WERI-Rb-1 (cell line): ENCODE results near the gene AQP5.

Experiments used
- DNase-seq: peaks from one replicate; pipeline ENCODE4 v3.0.0-alpha.2; 2020
- H3K27ac ChIP-seq: fragments of 250-450 bp; sonication (Bioruptor Pico); 2 replicates; pipeline ENCODE4 v1.5.1; 2020; ENCODE audit warnings: mild to moderate bottlenecking, moderate library complexity
- H3K27me3 ChIP-seq: fragments of 250-450 bp; sonication (Bioruptor Pico); 2 replicates; pipeline ENCODE4 v1.5.1; 2021; ENCODE audit warnings: mild to moderate bottlenecking, low read depth, moderate library complexity; ENCODE audit not compliant: insufficient read depth, severe bottlenecking
- H3K36me3 ChIP-seq: fragments of 250-450 bp; sonication (Bioruptor Pico); 2 replicates; pipeline ENCODE4 v1.5.1; 2020; ENCODE audit warnings: mild to moderate bottlenecking, moderate library complexity
- H3K4me3 ChIP-seq: 2 replicates; pipeline ENCODE4 v1.5.1; 2011; ENCODE audit warnings: low read depth, mild to moderate bottlenecking, control low read depth, low read length
- H3K9me3 ChIP-seq: fragments of 250-450 bp; sonication (Bioruptor Pico); 2 replicates; pipeline ENCODE4 v1.5.1; 2021; ENCODE audit warnings: mild to moderate bottlenecking, moderate library complexity; ENCODE audit not compliant: severe bottlenecking
- TF ChIP-seq, protein P1 (sequence below): IDR thresholded peaks from 2 replicates; pipeline ENCODE4 v1.5.1; 2011; ENCODE audit warnings: low read depth, mild to moderate bottlenecking, control low read depth, inconsistent platforms, low read length

AQP5 gene

DNA sequence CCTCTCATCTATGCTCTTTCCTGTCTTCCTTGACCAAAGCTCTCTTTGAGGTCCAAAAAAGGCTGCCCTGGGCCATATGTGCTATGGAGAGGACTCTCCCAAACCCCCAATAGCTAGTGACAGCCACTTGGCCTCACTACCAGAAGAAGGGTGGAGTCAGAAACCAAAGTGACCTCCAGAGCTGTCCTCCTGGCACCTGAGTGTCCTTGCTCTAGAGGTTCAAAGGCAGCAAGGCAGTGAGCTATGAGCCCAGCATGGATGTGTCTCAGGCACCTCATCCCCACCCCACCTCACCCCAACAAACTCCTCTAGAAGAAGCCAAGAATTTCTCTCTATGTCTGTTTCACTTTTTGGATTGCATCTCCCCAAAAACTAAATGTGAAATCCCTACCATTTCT lies 4.1 kb upstream of the AQP5 start:
- no peak overlapping the region for H3K4me3 ChIP-seq
- no peaks in the 10 kb centered on the region for H3K27me3 ChIP-seq
- TF ChIP-seq, protein P1, sequence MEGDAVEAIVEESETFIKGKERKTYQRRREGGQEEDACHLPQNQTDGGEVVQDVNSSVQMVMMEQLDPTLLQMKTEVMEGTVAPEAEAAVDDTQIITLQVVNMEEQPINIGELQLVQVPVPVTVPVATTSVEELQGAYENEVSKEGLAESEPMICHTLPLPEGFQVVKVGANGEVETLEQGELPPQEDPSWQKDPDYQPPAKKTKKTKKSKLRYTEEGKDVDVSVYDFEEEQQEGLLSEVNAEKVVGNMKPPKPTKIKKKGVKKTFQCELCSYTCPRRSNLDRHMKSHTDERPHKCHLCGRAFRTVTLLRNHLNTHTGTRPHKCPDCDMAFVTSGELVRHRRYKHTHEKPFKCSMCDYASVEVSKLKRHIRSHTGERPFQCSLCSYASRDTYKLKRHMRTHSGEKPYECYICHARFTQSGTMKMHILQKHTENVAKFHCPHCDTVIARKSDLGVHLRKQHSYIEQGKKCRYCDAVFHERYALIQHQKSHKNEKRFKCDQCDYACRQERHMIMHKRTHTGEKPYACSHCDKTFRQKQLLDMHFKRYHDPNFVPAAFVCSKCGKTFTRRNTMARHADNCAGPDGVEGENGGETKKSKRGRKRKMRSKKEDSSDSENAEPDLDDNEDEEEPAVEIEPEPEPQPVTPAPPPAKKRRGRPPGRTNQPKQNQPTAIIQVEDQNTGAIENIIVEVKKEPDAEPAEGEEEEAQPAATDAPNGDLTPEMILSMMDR, result no peak
- no peaks in the 10 kb centered on the region for H3K36me3 ChIP-seq
- H3K27ac ChIP-seq, result no peak overlapping the region
- H3K9me3 ChIP-seq, result no peaks in the 10 kb centered on the region
- no peak for DNase-seq

DNA sequence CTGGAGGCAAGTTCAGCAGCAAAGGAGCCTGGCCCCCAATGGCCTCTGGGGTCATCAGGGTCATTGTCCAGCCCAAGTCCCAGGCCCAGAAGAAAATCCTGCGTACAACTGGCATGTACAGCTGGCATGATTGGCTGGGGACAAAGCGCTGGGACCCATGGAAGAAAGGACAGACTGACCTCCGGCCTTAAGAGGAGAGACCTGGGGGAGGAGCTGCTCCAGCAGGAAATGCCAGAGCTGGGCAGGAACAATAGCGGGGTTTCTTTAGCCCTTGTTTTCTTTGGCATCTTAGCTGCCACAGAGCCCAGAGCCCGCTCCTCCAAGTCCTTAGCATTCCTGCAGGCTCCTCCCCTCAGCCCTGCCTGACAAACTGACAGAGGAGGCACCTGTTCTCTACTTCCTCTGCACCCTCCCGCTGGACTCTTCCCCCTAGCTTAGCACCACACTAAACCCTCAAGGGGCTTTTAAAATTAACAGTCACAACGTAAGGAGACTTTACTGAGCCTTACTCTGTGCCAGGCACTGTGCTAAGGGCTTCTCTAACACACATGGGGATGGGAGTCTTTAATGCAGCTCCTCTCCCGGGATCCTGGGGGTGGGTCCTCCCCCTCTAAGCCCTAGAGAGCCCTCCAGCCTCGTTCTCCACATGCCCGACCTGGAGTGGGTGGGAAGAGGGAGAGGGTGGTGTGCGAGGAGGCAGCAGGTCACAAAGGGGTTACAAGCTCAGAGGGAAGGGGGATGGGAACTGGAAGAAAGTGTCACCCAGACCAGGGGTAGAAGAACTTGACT lies 1.8 kb upstream of the AQP5 start:
- Histone ChIP-seq H3K27ac (no peak overlapping the region), H3K36me3 (no peaks in the 10 kb centered on the region), H3K9me3 (no peaks in the 10 kb centered on the region), H3K4me3 (no peak overlapping the region), H3K27me3 (no peaks in the 10 kb centered on the region)
- no peak for DNase-seq
- TF ChIP-seq, protein P1, result no peak

DNA sequence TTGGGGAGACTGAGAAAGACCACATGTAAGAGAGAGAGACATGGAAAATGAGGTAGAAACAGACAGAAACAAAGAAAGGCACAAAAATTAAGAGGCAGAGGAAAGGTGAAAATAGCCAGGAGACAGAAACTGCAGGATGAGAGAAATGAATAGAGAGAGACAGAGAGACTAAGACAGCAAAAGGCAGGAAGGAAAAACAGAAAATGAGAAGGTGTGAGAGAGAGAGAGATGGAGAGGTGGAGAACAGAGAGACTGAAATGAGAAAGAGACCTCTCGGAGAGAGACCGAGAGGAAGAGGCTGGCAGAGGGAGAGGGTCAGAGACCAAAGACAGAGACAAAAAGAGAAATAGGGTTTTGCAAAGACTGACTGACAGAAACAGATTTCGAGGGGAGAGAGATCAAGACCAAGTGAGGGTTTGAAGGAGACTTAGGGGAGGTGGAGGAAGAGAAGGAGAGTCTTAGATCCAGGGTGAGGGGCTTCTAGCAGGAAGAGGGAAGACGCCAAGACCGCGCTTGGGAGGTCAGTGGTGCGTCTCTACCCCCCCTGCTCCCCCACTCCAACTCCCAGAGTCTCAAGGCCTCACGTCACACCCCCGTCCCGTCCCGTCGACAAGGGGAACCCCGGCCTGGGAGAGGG lies 1.1 kb upstream of the AQP5 start:
- Histone ChIP-seq H3K27me3 (no peaks in the 10 kb centered on the region), H3K36me3 (no peaks in the 10 kb centered on the region), H3K9me3 (no peaks in the 10 kb centered on the region), H3K4me3 (no peak overlapping the region), H3K27ac (no peak overlapping the region)
- no peak for DNase-seq
- TF ChIP-seq, protein P1, result no peak

DNA sequence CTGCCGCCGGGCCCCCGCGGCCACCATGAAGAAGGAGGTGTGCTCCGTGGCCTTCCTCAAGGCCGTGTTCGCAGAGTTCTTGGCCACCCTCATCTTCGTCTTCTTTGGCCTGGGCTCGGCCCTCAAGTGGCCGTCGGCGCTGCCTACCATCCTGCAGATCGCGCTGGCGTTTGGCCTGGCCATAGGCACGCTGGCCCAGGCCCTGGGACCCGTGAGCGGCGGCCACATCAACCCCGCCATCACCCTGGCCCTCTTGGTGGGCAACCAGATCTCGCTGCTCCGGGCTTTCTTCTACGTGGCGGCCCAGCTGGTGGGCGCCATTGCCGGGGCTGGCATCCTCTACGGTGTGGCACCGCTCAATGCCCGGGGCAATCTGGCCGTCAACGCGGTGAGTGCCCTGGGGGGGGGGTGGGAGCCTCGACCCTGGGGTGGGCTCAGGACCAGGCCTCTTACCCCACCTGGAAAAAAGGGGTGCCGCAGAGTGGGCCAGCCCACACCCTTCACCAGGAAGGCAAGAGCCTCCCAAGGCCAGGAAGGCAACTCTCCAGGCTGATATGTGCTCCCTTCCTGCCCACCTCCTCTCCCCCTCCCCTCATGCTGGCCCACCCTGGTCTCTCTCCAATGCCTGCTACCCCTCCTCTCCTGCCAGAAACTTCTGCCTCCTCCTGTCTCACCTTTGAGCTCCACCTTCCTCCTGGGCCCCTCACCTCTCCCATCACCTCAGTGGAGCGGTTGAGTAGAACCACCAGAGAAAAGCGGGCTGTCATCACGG lies 507 bp downstream of the AQP5 start:
- Histone ChIP-seq H3K27me3 (no peaks in the 10 kb centered on the region), H3K9me3 (no peaks in the 10 kb centered on the region), H3K27ac (no peak overlapping the region), H3K36me3 (no peaks in the 10 kb centered on the region), H3K4me3 (no peak overlapping the region)
- no peak for DNase-seq
- TF ChIP-seq, protein P1, result no peak

DNA sequence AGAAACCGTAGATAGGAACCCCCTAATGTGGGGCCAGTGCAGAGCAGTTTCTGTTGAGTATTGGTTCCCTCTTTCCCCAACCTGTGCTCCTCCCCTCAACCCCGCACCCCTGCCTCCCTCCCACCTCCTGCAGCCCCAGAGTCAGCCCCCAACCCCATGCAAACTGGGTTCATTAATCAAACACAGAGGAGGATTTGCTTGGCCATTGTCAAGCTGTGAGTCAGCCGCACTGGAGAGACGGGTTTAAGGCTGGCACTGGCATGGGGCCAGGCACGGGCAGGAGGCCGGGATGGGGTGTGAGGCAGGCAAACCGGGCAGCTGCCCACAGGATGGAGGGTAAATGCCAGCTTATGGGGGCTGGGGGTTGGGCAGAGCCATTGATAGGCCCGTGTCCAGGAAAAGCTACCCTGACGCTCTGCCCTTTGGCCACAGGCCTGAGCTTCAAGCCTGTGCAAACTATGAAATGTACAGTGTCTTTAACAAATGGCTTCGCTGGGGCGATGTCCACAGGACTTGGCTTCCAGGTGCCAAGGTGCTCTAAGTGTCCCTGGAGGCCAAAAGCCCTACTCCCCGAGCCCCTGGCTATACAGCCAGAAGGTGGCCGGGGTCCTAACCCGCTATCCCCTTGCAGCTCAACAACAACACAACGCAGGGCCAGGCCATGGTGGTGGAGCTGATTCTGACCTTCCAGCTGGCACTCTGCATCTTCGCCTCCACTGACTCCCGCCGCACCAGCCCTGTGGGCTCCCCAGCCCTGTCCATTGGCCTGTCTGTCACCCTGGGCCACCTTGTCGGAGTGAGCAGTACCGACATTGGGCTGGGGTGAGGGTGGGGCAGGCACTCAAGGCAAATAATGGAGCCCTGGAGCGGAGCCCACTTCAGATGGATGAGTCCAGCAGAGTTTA lies 1.4 kb downstream of the AQP5 start:
- H3K4me3 ChIP-seq, result no peak overlapping the region
- H3K36me3 ChIP-seq, result no peaks in the 10 kb centered on the region
- H3K27me3 ChIP-seq, result no peaks in the 10 kb centered on the region
- no peak overlapping the region for H3K27ac ChIP-seq
- TF ChIP-seq, protein P1, result no peak
- DNase-seq, result no peak
- H3K9me3 ChIP-seq, result no peaks in the 10 kb centered on the region
